GM12891 (cell line): Measurements from ENCODE around the gene ITM2B.

Experiments used
- PAX5 ChIP-seq: IDR thresholded peaks from 2 replicates; pipeline ENCODE4 v1.6.1; 2011; ENCODE audit warnings: low read length, moderate library complexity, mild to moderate bottlenecking; ENCODE audit not compliant: insufficient read depth, severe bottlenecking
- POLR2A ChIP-seq: IDR thresholded peaks from 2 replicates; pipeline ENCODE4 v1.6.1; 2011; ENCODE audit warnings: low read depth, low read length, control low read depth
- POLR2AphosphoS5 ChIP-seq: IDR thresholded peaks from 2 replicates; pipeline ENCODE4 v1.6.1; 2011; ENCODE audit warnings: low read depth, low read length, control low read depth
- SPI1 ChIP-seq: IDR thresholded peaks from 2 replicates; pipeline ENCODE4 v1.6.1; 2011; ENCODE audit warnings: low read depth, low read length, control low read depth

DNA sequence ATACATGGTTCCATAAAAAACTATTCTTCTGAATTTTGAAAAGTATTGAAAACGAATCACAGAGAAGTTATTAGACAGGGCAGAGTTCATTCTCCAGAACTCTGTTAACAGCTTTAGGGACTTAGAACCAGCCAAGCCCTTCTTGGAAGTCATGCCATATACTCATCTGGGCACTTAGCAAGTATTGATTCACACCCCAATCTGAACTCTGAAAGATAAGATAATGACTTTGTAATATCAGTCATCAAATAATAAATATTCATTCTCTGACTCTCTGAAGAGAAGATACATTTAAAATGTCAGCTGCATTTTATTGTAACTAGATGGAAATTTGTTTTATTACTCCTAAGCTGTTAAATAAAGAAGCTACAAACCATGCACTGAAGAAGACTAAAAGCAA is 43.8 kb upstream of the ITM2B start:
- TF ChIP-seq POLR2A (no peak), PAX5 (no peak), POLR2AphosphoS5 (no peak), SPI1 (no peak)
